ENCODE results near the gene TRAF3IP1.

GRCh38 chr2:238270606-238271005 lies 49.7 kb upstream of the TRAF3IP1 start:
- TF ChIP-seq EP300 (IDR thresholded peaks at IDR 0.05; ENCODE audit: low read depth in 2 of 2, low read length in 2 of 2), result no peak
- TF ChIP-seq EP300 (CRISPR knock-in tag; IDR thresholded peaks at IDR 0.05; ENCODE audit: borderline replicate concordance), result no peak
- TF ChIP-seq MXD1 (CRISPR knock-in tag; IDR thresholded peaks at IDR 0.05), result no peak
- no peak for TF ChIP-seq RARA (CRISPR knock-in tag; IDR thresholded peaks at IDR 0.05)
- no peak for TF ChIP-seq KLF9 (CRISPR knock-in tag; IDR thresholded peaks at IDR 0.05; ENCODE audit: low read depth)
- TF ChIP-seq TOE1 (CRISPR knock-in tag; IDR thresholded peaks at IDR 0.05), result no peak
- no peak for TF ChIP-seq MTF2 (CRISPR knock-in tag; IDR thresholded peaks at IDR 0.05; ENCODE audit: borderline replicate concordance)
- TF ChIP-seq ZSCAN12 (CRISPR knock-in tag; IDR thresholded peaks at IDR 0.05), result no peak
- TF ChIP-seq KLF6 (CRISPR knock-in tag; IDR thresholded peaks at IDR 0.05), result no peak
- TF ChIP-seq RFXAP (CRISPR knock-in tag; IDR thresholded peaks at IDR 0.05; ENCODE audit: borderline replicate concordance), result no peak
- TF ChIP-seq BORCS8-MEF2B (CRISPR knock-in tag; IDR thresholded peaks at IDR 0.05), result no peak
- no peak for TF ChIP-seq CTCF (CRISPR knock-in tag; IDR thresholded peaks at IDR 0.05)
- no peak for TF ChIP-seq ZFP91 (CRISPR knock-in tag; IDR thresholded peaks at IDR 0.05; ENCODE audit: borderline replicate concordance)
- TF ChIP-seq FOXO1 (CRISPR knock-in tag; IDR thresholded peaks at IDR 0.05), result no peak
